ENCODE data around the gene PGA4. TPM values are rescaled to one million over a fixed set of nuclear protein-coding genes. Genes with fewer than 3 reads are reported as not detected.
"Not testable (repeated sequence)": the region's sequence is repeated elsewhere in the genome, so short reads cannot be mapped to it uniquely, and the experiment has no call there.

PGA4 gene
- total and polyA plus RNA-seq, 2 experiments from 2014 or later = 0.81 TPM; not detected in 1

DNA sequence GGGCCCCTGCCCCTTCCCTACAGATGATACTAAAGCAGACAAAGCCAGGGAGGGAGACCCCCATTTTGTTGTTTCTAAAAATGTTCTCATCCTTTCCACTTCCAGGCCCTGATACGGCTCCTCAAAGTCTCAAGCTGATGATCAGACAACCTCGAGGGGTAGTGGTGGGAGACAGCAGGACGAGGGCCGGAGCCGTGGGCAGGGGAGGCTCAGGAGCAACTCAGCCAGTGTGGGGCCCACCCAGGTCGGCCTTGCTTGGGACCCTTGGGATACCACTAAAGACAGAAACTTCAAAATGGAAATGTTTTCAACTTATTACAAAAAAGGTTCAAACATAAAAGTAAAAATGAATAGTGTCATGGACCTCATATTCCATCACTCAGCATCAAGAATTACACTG is 45.7 kb upstream of the PGA4 start (continued):
- TF ChIP-seq, protein P1, sequence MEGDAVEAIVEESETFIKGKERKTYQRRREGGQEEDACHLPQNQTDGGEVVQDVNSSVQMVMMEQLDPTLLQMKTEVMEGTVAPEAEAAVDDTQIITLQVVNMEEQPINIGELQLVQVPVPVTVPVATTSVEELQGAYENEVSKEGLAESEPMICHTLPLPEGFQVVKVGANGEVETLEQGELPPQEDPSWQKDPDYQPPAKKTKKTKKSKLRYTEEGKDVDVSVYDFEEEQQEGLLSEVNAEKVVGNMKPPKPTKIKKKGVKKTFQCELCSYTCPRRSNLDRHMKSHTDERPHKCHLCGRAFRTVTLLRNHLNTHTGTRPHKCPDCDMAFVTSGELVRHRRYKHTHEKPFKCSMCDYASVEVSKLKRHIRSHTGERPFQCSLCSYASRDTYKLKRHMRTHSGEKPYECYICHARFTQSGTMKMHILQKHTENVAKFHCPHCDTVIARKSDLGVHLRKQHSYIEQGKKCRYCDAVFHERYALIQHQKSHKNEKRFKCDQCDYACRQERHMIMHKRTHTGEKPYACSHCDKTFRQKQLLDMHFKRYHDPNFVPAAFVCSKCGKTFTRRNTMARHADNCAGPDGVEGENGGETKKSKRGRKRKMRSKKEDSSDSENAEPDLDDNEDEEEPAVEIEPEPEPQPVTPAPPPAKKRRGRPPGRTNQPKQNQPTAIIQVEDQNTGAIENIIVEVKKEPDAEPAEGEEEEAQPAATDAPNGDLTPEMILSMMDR (conservative IDR thresholded peaks at IDR 0.05; ENCODE audit: low read depth in 2 of 2) = no peak
- no peak for TF ChIP-seq EZH2phosphoT487 (IDR thresholded peaks at IDR 0.05; ENCODE audit: unreplicated experiment)
- no peak for TF ChIP-seq CREB1 (CRISPR knock-in tag; IDR thresholded peaks at IDR 0.05; ENCODE audit: low read depth)
- TF ChIP-seq, protein P2, sequence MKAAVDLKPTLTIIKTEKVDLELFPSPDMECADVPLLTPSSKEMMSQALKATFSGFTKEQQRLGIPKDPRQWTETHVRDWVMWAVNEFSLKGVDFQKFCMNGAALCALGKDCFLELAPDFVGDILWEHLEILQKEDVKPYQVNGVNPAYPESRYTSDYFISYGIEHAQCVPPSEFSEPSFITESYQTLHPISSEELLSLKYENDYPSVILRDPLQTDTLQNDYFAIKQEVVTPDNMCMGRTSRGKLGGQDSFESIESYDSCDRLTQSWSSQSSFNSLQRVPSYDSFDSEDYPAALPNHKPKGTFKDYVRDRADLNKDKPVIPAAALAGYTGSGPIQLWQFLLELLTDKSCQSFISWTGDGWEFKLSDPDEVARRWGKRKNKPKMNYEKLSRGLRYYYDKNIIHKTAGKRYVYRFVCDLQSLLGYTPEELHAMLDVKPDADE (IDR thresholded peaks at IDR 0.05) = no peak
- no peak for TF ChIP-seq STAT1 (IDR thresholded peaks at IDR 0.05; ENCODE audit: unreplicated experiment)
- no peak for TF ChIP-seq JUNB (IDR thresholded peaks at IDR 0.05; ENCODE audit: unreplicated experiment)
- no peak for TF ChIP-seq NANOG (IDR thresholded peaks at IDR 0.05; ENCODE audit: borderline replicate concordance)
- TF ChIP-seq POLR2AphosphoS5 (IDR thresholded peaks at IDR 0.05; ENCODE audit: low read depth) = no peak
- no peak for TF ChIP-seq EZH2 (IDR thresholded peaks at IDR 0.05; ENCODE audit: low read depth, unreplicated experiment)

DNA sequence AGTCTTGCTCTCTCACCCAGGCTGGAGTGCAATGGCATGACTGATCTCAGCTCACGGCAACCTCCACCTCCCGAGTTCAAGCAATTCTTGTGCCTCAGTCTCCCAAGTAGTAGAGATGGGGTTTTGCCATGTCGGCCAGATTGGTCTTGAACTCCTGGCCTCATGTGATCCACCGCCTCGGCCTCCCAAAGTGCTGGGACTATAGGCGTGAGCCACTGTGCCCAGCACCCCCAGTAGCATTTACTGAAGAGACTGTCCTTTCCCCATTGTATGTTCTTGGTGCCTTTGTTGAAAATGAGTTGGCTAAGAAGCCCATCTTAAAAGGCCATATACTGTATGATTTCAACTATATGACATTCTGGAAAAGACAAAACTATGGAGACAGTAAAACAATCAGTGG is 41.9 kb upstream of the PGA4 start:
- H3K9me2 ChIP-seq (ENCODE audit: insufficient read depth); H3K27ac Mint-ChIP-seq; H3K36me3 Mint-ChIP-seq (ENCODE audit: low read depth); H3K79me2 ChIP-seq (replicated peaks; ENCODE audit: insufficient read depth); H3K9me3 Mint-ChIP-seq; ATAC-seq; H4K20me1 ChIP-seq (replicated peaks; ENCODE audit: insufficient read depth); DNase-seq (ENCODE audit: low spot score); H3K4me3 ChIP-seq; H3F3A ChIP-seq (replicated peaks; ENCODE audit: low read depth); H3K4me2 ChIP-seq; H3K4me1 ChIP-seq (ENCODE audit: insufficient read depth); H3K27ac ChIP-seq (ENCODE audit: low read depth); H3K27me3 ChIP-seq (ENCODE audit: insufficient read depth); H3K4me1 Mint-ChIP-seq; H3K4me3 Mint-ChIP-seq; H3K27me3 Mint-ChIP-seq (ENCODE audit: insufficient read depth, low read depth, poor library complexity); H2AFZ ChIP-seq; H3K36me3 ChIP-seq (ENCODE audit: insufficient read depth): not testable (repeated sequence)

DNA sequence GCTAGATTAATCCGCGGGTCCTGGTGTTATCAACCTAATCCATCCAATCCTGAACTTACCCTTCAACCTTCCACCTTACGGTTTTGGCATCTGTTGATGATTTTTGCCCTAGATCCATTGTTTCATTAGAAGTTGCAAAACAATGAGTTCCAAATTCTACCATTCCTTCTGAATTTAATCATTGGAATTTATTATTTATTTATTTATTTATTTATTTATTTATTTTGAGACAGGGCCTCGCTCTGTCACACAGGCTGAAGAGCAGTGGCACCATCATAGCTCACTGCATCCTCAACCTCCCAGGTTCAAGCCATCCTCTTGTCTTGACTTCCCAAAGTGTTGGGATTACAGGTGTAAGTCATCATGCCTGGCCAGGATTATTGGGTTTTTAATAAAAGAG is 40.7 kb upstream of the PGA4 start:
- no peak overlapping the region for H3K4me2 ChIP-seq
- no peak overlapping the region for H3K27ac Mint-ChIP-seq
- H3K4me1 Mint-ChIP-seq = no peaks in the 10 kb centered on the region
- H3K4me3 Mint-ChIP-seq = no peak overlapping the region
- no peaks in the 10 kb centered on the region for H3K79me2 ChIP-seq (replicated peaks; ENCODE audit: insufficient read depth)
- peaks cover 2% of the 10 kb centered on the region for H3K27me3 Mint-ChIP-seq (ENCODE audit: insufficient read depth, low read depth, poor library complexity)
- no peaks in the 10 kb centered on the region for H3K9me3 Mint-ChIP-seq
- no peak overlapping the region for H3K4me3 ChIP-seq
- H3K9me2 ChIP-seq (ENCODE audit: insufficient read depth) = no peaks in the 10 kb centered on the region
- ATAC-seq (no peak), DNase-seq (ENCODE audit: low spot score) (no peak)
- H3K27me3 ChIP-seq (ENCODE audit: insufficient read depth) = no peaks in the 10 kb centered on the region
- no peak overlapping the region for H2AFZ ChIP-seq
- no peaks in the 10 kb centered on the region for H3K36me3 ChIP-seq (ENCODE audit: insufficient read depth)
- no peaks in the 10 kb centered on the region for H3F3A ChIP-seq (replicated peaks; ENCODE audit: low read depth)
- no peaks in the 10 kb centered on the region for H4K20me1 ChIP-seq (replicated peaks; ENCODE audit: insufficient read depth)
- no peaks in the 10 kb centered on the region for H3K36me3 Mint-ChIP-seq (ENCODE audit: low read depth)
- no peaks in the 10 kb centered on the region for H3K4me1 ChIP-seq (ENCODE audit: insufficient read depth)
- H3K27ac ChIP-seq (ENCODE audit: low read depth) = no peak overlapping the region
- TF ChIP-seq, protein P1 (conservative IDR thresholded peaks at IDR 0.05; ENCODE audit: low read depth in 2 of 2) = no peak
- TF ChIP-seq, protein P3, sequence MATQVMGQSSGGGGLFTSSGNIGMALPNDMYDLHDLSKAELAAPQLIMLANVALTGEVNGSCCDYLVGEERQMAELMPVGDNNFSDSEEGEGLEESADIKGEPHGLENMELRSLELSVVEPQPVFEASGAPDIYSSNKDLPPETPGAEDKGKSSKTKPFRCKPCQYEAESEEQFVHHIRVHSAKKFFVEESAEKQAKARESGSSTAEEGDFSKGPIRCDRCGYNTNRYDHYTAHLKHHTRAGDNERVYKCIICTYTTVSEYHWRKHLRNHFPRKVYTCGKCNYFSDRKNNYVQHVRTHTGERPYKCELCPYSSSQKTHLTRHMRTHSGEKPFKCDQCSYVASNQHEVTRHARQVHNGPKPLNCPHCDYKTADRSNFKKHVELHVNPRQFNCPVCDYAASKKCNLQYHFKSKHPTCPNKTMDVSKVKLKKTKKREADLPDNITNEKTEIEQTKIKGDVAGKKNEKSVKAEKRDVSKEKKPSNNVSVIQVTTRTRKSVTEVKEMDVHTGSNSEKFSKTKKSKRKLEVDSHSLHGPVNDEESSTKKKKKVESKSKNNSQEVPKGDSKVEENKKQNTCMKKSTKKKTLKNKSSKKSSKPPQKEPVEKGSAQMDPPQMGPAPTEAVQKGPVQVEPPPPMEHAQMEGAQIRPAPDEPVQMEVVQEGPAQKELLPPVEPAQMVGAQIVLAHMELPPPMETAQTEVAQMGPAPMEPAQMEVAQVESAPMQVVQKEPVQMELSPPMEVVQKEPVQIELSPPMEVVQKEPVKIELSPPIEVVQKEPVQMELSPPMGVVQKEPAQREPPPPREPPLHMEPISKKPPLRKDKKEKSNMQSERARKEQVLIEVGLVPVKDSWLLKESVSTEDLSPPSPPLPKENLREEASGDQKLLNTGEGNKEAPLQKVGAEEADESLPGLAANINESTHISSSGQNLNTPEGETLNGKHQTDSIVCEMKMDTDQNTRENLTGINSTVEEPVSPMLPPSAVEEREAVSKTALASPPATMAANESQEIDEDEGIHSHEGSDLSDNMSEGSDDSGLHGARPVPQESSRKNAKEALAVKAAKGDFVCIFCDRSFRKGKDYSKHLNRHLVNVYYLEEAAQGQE (IDR thresholded peaks at IDR 0.05; ENCODE audit: unreplicated experiment) = no peak
- TF ChIP-seq, protein P2 (IDR thresholded peaks at IDR 0.05) = no peak
- TF ChIP-seq NANOG (IDR thresholded peaks at IDR 0.05; ENCODE audit: borderline replicate concordance) = no peak

Data from GM23338 (cell line).